HG02943 (cell line): ENCODE results near the gene GSTM4.
A peak's percentile ranks its signal among the peaks of the same experiment; 100 is the strongest.
"Not testable (repeated sequence)": the region's sequence is repeated elsewhere in the genome, so short reads cannot be mapped to it uniquely, and the experiment has no call there.

Source experiments
- ATAC-seq: cut with Tn5 transposase; IDR thresholded peaks from one replicate; pipeline ENCODE4 v1.9.1; 2021; ENCODE audit warnings: mild to moderate bottlenecking, low read depth, moderate library complexity; ENCODE audit not compliant: unreplicated experiment

The GSTM4 gene

GRCh38 chr1:109659997-109660690 is 4.2 kb downstream of the GSTM4 start:
- no peak for ATAC-seq

- ATAC-seq, result not testable (repeated sequence)
These were observed 4.8 kb downstream of the GSTM4 start for GRCh38 chr1:109660691-109661026.

- ATAC-seq, result no peak
These were observed 5.5 kb downstream of the GSTM4 start for GRCh38 chr1:109661391-109661790.

GRCh38 chr1:109664671-109665070 is 8.8 kb downstream of the GSTM4 start:
- no peak for ATAC-seq

GRCh38 chr1:109667452-109668122 is 11.7 kb downstream of the GSTM4 start, which contains the start of gene GSTM2:
Gene GSTM2, plus strand, starts transcription at chr1:109668057. Its CDS starts 59 bp downstream, at chr1:109668116.
- ATAC-seq, result peak; percentile 91

- ATAC-seq, result no peak
These were observed 12.3 kb downstream of the GSTM4 start for GRCh38 chr1:109668123-109668775.

GRCh38 chr1:109669246-109669948 is 13.5 kb downstream of the GSTM4 start:
- no peak for ATAC-seq

- not testable (repeated sequence) for ATAC-seq
These were observed 14.0 kb downstream of the GSTM4 start for GRCh38 chr1:109669949-109670302.

- no peak for ATAC-seq
These were observed 15.2 kb downstream of the GSTM4 start for GRCh38 chr1:109671067-109671466.

GRCh38 chr1:109673861-109674260 is 18.0 kb downstream of the GSTM4 start:
- ATAC-seq, result not testable (repeated sequence)

GRCh38 chr1:109676683-109677381 is 20.9 kb downstream of the GSTM4 start:
- not testable (repeated sequence) for ATAC-seq

GRCh38 chr1:109677459-109677858 is 21.6 kb downstream of the GSTM4 start:
- no peak for ATAC-seq

- ATAC-seq, result not testable (repeated sequence)
These were observed 22.7 kb downstream of the GSTM4 start for GRCh38 chr1:109678637-109679036.

- not testable (repeated sequence) for ATAC-seq
These were observed 28.9 kb downstream of the GSTM4 start for GRCh38 chr1:109684777-109685176.

GRCh38 chr1:109685399-109685798 is 29.5 kb downstream of the GSTM4 start:
- not testable (repeated sequence) for ATAC-seq

- not testable (repeated sequence) for ATAC-seq
These were observed 30.0 kb downstream of the GSTM4 start for GRCh38 chr1:109685890-109686289.

- not testable (repeated sequence) for ATAC-seq
These were observed 31.2 kb downstream of the GSTM4 start for GRCh38 chr1:109687109-109687508.

GRCh38 chr1:109687641-109688499 is 32.0 kb downstream of the GSTM4 start, which contains the start of gene GSTM1:
Gene GSTM1, plus strand, starts transcription at chr1:109687817. Its CDS starts 57 bp downstream, at chr1:109687874.
- ATAC-seq, result peak; percentile 89

- ATAC-seq, result no peak
These were observed 34.0 kb downstream of the GSTM4 start for GRCh38 chr1:109689844-109690405.
